Fibroblast of villous mesenchyme (primary cell): Measurements from ENCODE around the gene MS4A5. TPM values are rescaled to one million over a fixed set of nuclear protein-coding genes. Genes with fewer than 3 reads are reported as not detected.

ENCODE experiments used
- DNase-seq: peaks from one replicate; pipeline ENCODE4 v3.0.0-alpha.2; 2010; ENCODE audit warnings: low read depth
- H3K4me3 ChIP-seq: 2 replicates; pipeline ENCODE4 v1.5.1; 2011; ENCODE audit warnings: low read depth, mild to moderate bottlenecking, low read length
- CTCF ChIP-seq: IDR thresholded peaks from 2 replicates; pipeline ENCODE4 v1.5.1; 2012; ENCODE audit warnings: low read depth, mild to moderate bottlenecking, low read length; ENCODE audit not compliant: insufficient read depth
- total RNA-seq: library from RNA; depleted of rRNA; stranded (reverse); fragments of >200 nt; gene quantifications from 2 replicates; pipeline ENCODE4 v1.2.3, GENCODE V29; 2012

The MS4A5 gene
- total RNA-seq: not detected in 2 replicates

- no peak within 1 kb of the TSS for H3K4me3 ChIP-seq
- no peak for TF ChIP-seq CTCF
- no peak for DNase-seq
Measured at GRCh38 chr11:60429272-60429671, at the start of gene MS4A5. Gene MS4A5 (plus strand): TSS chr11:60429572. CDS start chr11:60429675, 103 bp downstream.

GRCh38 chr11:60389279-60389910 is 40.0 kb upstream of the MS4A5 start:
- TF ChIP-seq CTCF: no peak
- DNase-seq: no peak
- H3K4me3 ChIP-seq: no peak overlapping the region

GRCh38 chr11:60390419-60390818 is 39.0 kb upstream of the MS4A5 start:
- DNase-seq: no peak
- no peak overlapping the region for H3K4me3 ChIP-seq
- TF ChIP-seq CTCF: no peak

- no peak for TF ChIP-seq CTCF
- no peak overlapping the region for H3K4me3 ChIP-seq
- DNase-seq: no peak
Measured at GRCh38 chr11:60392361-60392760, 37.0 kb upstream of the MS4A5 start.

- no peak overlapping the region for H3K4me3 ChIP-seq
Measured at GRCh38 chr11:60393016-60393415, 36.4 kb upstream of the MS4A5 start.

GRCh38 chr11:60394666-60395380 is 34.5 kb upstream of the MS4A5 start:
- no peak for DNase-seq
- TF ChIP-seq CTCF: no peak
- no peak overlapping the region for H3K4me3 ChIP-seq

More at GRCh38 chr11:60393016-60393415, 36.4 kb upstream of the MS4A5 start:
- TF ChIP-seq CTCF: no peak
- no peak for DNase-seq
